Mucosa of stomach (tissue), 1 donor: ENCODE measurements around the gene WNT2B.

ENCODE experiments used
- H3K27me3 ChIP-seq: one replicate; pipeline ENCODE4 v1.7.0; 2013; ENCODE audit warnings: mild to moderate bottlenecking, low read length; ENCODE audit not compliant: control insufficient read depth, insufficient read depth
- H3K36me3 ChIP-seq: one replicate; pipeline ENCODE4 v1.7.0; 2013; ENCODE audit warnings: low read length; ENCODE audit not compliant: control insufficient read depth, insufficient read depth
- H3K4me1 ChIP-seq: one replicate; pipeline ENCODE4 v1.7.0; 2013; ENCODE audit warnings: mild to moderate bottlenecking, low read length; ENCODE audit not compliant: control insufficient read depth, insufficient read depth
- H3K4me3 ChIP-seq: one replicate; pipeline ENCODE4 v1.7.0; 2013; ENCODE audit warnings: low read length
- H3K9ac ChIP-seq: one replicate; pipeline ENCODE4 v1.7.0; 2013; ENCODE audit warnings: mild to moderate bottlenecking, low read length, moderate library complexity
- H3K9me3 ChIP-seq: one replicate; pipeline ENCODE4 v1.7.0; 2013; ENCODE audit warnings: mild to moderate bottlenecking, low read length, moderate library complexity; ENCODE audit not compliant: control insufficient read depth
- donor health status: Pancreatic carcinoma.

The WNT2B gene

DNA sequence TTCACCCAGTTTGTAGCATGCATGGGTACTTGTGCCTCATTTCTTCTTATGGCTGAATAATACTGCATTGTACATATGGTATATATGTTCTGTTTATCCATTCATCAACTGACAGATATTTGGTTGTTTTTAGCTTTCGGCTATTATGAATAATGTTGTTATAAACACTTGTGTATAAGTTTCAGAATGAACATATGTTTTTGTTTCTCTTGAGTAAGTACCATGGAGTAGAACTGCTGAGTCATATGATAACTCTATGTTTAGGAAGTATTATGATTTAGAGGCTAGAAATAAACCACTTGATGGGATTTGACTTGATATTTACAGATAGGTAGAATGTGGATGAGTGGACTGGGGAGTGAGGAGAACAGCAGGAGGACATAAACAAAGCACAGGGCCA is 48.6 kb downstream of the WNT2B start:
- Histone ChIP-seq H3K4me1 (no peaks in the 10 kb centered on the region), H3K4me3 (no peak overlapping the region), H3K9ac (no peak overlapping the region), H3K9me3 (no peaks in the 10 kb centered on the region), H3K36me3 (no peaks in the 10 kb centered on the region), H3K27me3 (no peaks in the 10 kb centered on the region)

DNA sequence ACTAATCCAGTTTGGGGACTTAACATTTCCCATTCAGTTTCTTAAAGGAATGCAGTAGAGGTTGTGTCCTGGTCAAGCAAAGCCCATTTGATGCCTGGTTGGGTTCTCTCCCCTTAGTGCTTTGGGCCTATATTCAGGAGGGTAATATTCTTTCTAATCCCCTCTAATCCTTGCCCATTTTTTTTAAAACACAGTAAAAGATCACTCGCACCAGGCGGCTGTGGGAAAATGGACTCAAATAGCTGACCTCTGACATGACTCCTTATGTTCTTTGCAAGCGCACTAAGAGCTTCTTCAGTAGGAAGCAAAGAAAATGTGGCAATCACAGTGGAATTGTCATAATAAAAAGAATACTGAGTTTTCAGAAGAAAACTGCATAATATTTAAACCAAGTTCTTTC is 49.9 kb downstream of the WNT2B start:
- Histone ChIP-seq H3K9me3 (no peaks in the 10 kb centered on the region), H3K9ac (no peak overlapping the region), H3K4me1 (no peaks in the 10 kb centered on the region), H3K4me3 (no peak overlapping the region), H3K36me3 (no peaks in the 10 kb centered on the region), H3K27me3 (no peaks in the 10 kb centered on the region)

DNA sequence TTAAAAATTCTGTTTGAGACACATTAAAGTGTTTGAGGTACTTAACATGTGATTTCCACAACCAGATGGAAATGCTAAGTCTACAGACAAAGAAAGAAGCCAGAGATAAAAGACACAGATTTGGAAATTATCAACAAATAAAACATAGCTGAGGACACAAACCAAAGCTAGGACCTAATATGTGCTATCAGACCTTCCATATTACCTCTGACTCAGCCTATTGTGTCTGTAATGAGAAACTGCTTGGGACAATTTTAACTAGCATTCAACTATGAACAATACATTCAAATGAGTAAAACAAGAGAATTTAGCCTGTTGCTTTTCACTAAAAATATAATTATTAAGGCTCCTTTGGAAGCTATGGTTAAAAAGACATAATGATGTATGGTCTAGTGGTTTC is 54.6 kb downstream of the WNT2B start:
- Histone ChIP-seq H3K9me3 (no peaks in the 10 kb centered on the region), H3K4me3 (no peak overlapping the region), H3K9ac (no peak overlapping the region), H3K27me3 (no peaks in the 10 kb centered on the region), H3K36me3 (no peaks in the 10 kb centered on the region), H3K4me1 (no peaks in the 10 kb centered on the region)

DNA sequence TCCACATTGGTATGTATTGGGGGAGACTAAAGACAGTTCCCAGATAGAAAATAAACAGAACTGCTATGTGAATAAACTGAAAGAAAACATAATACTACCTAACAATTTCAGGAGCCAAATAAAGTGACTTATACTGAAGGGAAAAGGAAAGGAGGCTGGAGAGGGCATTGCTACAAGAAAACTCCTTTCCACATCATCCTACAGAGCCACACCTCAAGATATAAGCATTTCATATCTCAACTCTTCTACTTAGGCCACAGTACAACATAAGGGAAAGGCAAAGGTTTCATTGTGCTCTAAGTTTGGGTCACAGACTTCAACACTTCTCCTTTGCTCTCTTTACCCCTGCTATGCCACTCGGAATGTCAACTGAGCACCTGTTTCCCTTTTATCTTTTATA is 55.3 kb downstream of the WNT2B start:
- H3K27me3 ChIP-seq, result no peaks in the 10 kb centered on the region

DNA sequence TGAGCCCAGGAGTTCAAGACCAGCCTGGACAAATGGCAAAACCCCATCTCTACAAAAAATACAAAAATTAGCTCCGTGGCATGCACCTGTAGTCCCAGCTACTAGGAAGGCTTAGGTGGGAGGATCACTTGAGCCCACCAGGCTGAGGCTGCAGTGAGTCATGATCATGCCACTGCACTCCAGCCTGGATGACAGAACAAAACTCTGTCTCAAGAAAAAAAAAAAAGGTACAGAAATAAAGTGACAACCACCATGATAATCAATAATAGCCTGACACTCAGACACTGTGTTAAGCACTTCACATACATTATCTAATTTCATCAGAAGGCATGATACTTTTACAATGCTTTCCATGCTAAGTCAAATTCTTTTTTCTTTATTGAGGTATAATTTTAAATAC is 57.0 kb downstream of the WNT2B start:
- no peaks in the 10 kb centered on the region for H3K9me3 ChIP-seq
- H3K9ac ChIP-seq, result no peak overlapping the region
- no peak overlapping the region for H3K4me3 ChIP-seq
- H3K36me3 ChIP-seq, result no peaks in the 10 kb centered on the region
- H3K27me3 ChIP-seq, result no peaks in the 10 kb centered on the region
- no peaks in the 10 kb centered on the region for H3K4me1 ChIP-seq

More for the DNA sequence above, 55.3 kb downstream of the WNT2B start:
- Histone ChIP-seq H3K9ac (no peak overlapping the region), H3K9me3 (no peaks in the 10 kb centered on the region), H3K4me1 (no peaks in the 10 kb centered on the region), H3K36me3 (no peaks in the 10 kb centered on the region), H3K4me3 (no peak overlapping the region)

DNA sequence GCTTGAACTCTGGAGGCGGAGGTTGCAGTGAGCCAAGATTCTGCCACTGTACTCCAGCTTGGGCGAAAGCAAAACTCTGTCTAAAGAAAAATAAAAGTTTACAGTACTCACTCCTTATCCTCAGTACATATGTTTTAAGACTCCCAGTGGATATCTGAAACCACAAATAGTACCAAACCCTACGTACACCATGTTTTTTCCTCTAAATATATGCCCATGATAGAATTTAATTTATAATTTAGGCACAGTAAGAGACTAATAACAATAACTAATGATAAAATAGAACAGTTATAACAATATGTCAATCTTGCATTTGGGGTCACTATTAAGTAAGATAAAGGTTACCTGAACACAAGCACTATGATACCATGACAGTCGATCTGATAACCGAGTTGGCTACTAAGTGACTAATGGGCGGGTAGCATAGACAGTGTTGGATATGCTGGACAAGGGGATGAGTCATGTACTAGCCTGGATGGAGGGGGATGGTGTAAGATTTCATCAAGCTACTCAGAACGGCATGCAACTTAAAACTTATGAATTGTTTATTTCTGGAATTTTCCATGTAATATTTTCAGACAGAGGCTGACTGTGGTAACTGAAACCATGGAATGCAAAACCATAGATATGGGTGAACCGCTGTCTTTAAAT is 66.5 kb downstream of the WNT2B start:
- H3K36me3 ChIP-seq, result no peaks in the 10 kb centered on the region
- H3K9ac ChIP-seq, result no peak overlapping the region
- no peak overlapping the region for H3K4me3 ChIP-seq
- no peaks in the 10 kb centered on the region for H3K27me3 ChIP-seq
- H3K4me1 ChIP-seq, result no peaks in the 10 kb centered on the region
- no peaks in the 10 kb centered on the region for H3K9me3 ChIP-seq

DNA sequence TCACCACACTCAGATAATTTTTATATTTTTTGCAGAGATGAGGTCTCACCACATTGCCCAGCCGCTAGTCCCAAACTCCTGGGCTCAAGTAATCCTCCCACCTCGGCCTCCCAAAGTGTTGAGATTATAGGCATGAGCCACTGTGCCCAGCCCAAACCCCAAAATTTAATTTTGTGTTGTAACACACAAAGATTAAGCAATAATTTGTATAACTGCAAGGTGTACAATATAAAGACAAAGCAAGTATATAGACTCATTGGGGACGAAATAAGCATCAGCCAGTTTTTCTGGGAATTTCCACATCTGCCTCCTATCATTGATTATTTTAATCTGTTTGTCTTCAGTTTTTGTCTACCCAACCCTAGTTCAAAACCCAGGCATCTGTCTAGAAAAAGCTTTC is 67.5 kb downstream of the WNT2B start:
- no peaks in the 10 kb centered on the region for H3K27me3 ChIP-seq
- H3K9ac ChIP-seq, result no peak overlapping the region
- no peaks in the 10 kb centered on the region for H3K36me3 ChIP-seq
- no peaks in the 10 kb centered on the region for H3K9me3 ChIP-seq
- no peaks in the 10 kb centered on the region for H3K4me1 ChIP-seq
- no peak overlapping the region for H3K4me3 ChIP-seq
